ENCODE results near the gene SNX7.

Gene SNX7

DNA sequence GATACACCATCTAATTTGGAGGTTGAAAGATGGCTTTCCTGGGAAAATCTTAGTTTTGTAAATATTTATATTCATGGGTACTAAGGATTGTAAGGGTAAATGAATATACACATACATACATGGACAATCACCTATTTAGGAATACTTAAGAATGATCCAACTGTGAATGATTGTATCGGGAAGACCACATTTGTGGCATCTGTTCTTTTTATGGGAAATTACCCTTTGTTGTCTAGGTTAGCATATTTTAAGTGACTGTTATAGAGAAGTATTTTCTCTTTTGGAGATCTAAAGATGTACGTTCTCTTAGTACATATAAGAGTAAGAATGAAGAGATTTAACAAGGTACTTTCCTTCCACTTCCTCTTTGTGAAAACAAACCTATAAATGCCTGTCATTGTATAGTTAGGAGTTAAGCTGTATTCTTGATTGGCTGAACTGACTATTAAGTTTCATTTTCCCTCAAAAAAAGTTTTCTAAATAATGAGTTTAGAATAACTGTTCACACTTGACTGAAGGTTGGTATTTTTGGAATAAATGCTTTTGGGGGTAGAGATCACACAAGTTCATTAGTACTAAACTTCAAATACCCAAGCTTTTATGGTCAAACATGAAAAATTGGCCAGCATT, 26.7 kb downstream of the SNX7 start:
- TF ChIP-seq EZH2 (IDR thresholded peaks at IDR 0.05) (no peak), POLR2AphosphoS5 (IDR thresholded peaks at IDR 0.05; ENCODE audit: borderline replicate concordance, low read depth, low read length) (no peak), FOXP2 (optimal IDR thresholded peaks at IDR 0.05; ENCODE audit: control extremely low read depth, extremely low read length, insufficient read depth) (no peak)
- no peaks in the 10 kb centered on the region for H3K36me3 ChIP-seq (ENCODE audit: insufficient read depth, low read length)
- no peak overlapping the region for H3K27ac ChIP-seq
- DNase-seq (ENCODE audit: low read depth, low spot score): no peak
- no peaks in the 10 kb centered on the region for H3K9me3 ChIP-seq (ENCODE audit: low read depth, low read length)
- no peak overlapping the region for H3K4me3 ChIP-seq
- no peak overlapping the region for H3K9ac ChIP-seq (ENCODE audit: insufficient read length)

DNA sequence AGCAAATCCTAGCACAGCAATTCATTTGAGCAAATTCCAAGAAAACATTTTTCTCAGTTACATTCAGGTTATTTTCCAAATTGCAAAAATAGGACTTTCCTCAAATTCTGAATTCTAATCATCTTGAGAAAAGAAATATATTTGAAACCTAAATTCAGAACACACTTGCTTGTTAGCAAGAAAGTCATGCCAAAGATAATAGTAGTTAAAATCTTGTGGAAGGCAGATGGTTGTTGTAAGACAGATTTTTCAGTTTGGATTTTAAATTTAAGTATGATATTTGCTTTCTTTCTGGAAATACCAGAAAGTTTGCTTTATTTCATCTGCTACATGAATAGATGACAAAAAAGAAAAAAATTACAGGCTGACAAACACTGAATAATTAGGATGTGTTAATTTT, 29.1 kb downstream of the SNX7 start:
- H3K4me3 ChIP-seq: no peak overlapping the region
- TF ChIP-seq EZH2 (IDR thresholded peaks at IDR 0.05) (no peak), POLR2AphosphoS5 (IDR thresholded peaks at IDR 0.05; ENCODE audit: borderline replicate concordance, low read depth, low read length) (no peak), FOXP2 (optimal IDR thresholded peaks at IDR 0.05; ENCODE audit: control extremely low read depth, extremely low read length, insufficient read depth) (no peak)
- no peak overlapping the region for H3K9ac ChIP-seq (ENCODE audit: insufficient read length)
- no peaks in the 10 kb centered on the region for H3K9me3 ChIP-seq (ENCODE audit: low read depth, low read length)
- DNase-seq (ENCODE audit: low read depth, low spot score): no peak
- no peaks in the 10 kb centered on the region for H3K36me3 ChIP-seq (ENCODE audit: insufficient read depth, low read length)
- H3K27ac ChIP-seq: no peak overlapping the region

DNA sequence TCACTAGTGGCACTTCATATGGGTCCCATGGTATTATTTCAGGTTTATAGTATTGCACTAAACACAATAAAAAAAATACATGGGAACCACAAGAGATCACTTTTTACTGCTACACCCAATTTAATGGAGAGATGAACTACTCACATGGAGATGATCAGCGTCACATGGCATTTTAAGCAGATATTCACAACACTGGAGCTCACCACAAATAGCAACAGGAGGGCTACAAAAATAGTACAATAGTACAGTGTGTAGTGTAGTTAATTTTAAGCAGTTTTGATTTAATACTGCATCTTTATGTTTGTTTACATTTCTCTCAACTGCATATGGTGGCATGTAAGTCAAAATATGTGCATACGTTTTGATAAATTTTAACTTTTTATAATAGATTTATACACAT, 31.0 kb downstream of the SNX7 start:
- Histone ChIP-seq H3K27ac (no peak overlapping the region), H3K36me3 (ENCODE audit: insufficient read depth, low read length) (no peaks in the 10 kb centered on the region), H3K9ac (ENCODE audit: insufficient read length) (no peak overlapping the region), H3K4me3 (no peak overlapping the region), H3K9me3 (ENCODE audit: low read depth, low read length) (no peaks in the 10 kb centered on the region)
- DNase-seq (ENCODE audit: low read depth, low spot score): no peak
- TF ChIP-seq POLR2AphosphoS5 (IDR thresholded peaks at IDR 0.05; ENCODE audit: borderline replicate concordance, low read depth, low read length): no peak
- no peak for TF ChIP-seq EZH2 (IDR thresholded peaks at IDR 0.05)
- no peak for TF ChIP-seq FOXP2 (optimal IDR thresholded peaks at IDR 0.05; ENCODE audit: control extremely low read depth, extremely low read length, insufficient read depth)

DNA sequence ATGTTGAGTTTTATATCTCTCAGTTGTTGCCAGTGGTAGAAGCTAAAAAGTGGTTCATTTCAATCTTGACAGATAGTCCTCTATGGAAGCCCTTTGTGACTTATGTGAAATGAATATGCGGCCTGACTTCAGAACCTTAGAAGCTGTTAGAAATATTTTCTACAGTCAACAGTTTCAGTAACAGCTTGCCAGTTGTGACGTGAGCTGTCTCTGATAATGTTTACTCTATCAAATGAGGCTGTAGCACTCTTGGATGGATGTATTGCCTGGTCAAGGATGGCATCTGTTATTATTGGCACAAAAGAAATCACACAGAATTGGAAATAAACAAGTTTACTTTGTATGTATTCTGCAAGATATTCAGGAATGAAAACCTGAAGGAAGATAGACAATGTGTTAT, 31.9 kb downstream of the SNX7 start:
- Histone ChIP-seq H3K27ac (no peak overlapping the region), H3K9ac (ENCODE audit: insufficient read length) (no peak overlapping the region), H3K9me3 (ENCODE audit: low read depth, low read length) (no peaks in the 10 kb centered on the region), H3K36me3 (ENCODE audit: insufficient read depth, low read length) (no peaks in the 10 kb centered on the region), H3K4me3 (no peak overlapping the region)
- TF ChIP-seq EZH2 (IDR thresholded peaks at IDR 0.05) (no peak), POLR2AphosphoS5 (IDR thresholded peaks at IDR 0.05; ENCODE audit: borderline replicate concordance, low read depth, low read length) (no peak), FOXP2 (optimal IDR thresholded peaks at IDR 0.05; ENCODE audit: control extremely low read depth, extremely low read length, insufficient read depth) (no peak)
- no peak for DNase-seq (ENCODE audit: low read depth, low spot score)

DNA sequence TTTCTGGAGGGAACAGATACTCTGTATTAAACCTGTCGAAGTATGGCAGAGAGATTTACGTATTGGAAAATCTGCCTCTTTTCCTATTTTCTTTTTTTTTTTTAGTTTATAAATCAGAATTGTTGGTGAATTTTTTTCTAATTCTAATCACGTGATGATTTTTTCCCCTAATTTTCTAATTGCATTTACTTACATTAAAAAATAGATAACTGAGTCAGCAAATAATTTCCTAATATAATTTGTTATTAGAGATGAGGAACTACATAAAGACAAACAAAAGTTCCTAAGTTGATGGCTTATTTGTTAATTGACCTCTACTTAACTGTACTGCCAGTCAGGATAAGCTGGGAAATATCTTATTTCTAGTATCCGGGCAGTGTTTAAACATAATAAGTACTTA, 34.6 kb downstream of the SNX7 start:
- H3K9me3 ChIP-seq (ENCODE audit: low read depth, low read length): no peaks in the 10 kb centered on the region
- no peak overlapping the region for H3K4me3 ChIP-seq
- TF ChIP-seq EZH2 (IDR thresholded peaks at IDR 0.05) (no peak), POLR2AphosphoS5 (IDR thresholded peaks at IDR 0.05; ENCODE audit: borderline replicate concordance, low read depth, low read length) (no peak), FOXP2 (optimal IDR thresholded peaks at IDR 0.05; ENCODE audit: control extremely low read depth, extremely low read length, insufficient read depth) (no peak)
- no peaks in the 10 kb centered on the region for H3K36me3 ChIP-seq (ENCODE audit: insufficient read depth, low read length)
- H3K27ac ChIP-seq: no peak overlapping the region
- DNase-seq (ENCODE audit: low read depth, low spot score): no peak
- no peak overlapping the region for H3K9ac ChIP-seq (ENCODE audit: insufficient read length)

DNA sequence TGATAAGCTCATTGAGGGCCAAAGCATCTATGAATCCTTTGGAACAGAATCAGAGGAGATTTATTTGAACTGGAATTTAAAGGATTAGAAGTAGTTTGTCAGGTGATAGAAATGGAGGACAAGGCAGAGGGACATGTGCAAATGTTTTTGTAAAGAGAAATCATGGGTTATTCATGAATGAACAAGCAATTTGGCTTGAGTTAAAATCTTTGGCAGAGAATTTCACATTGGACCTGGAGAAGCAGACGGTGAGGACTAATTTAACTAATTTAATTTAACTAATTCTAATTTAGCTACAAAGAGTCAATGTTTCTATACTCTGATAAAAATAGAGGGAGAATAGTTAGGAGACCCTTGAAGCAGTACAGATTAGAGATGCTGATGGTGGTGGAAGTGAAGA, 36.3 kb downstream of the SNX7 start:
- Histone ChIP-seq H3K36me3 (ENCODE audit: insufficient read depth, low read length) (no peaks in the 10 kb centered on the region), H3K27ac (no peak overlapping the region), H3K9me3 (ENCODE audit: low read depth, low read length) (no peaks in the 10 kb centered on the region), H3K4me3 (no peak overlapping the region), H3K9ac (ENCODE audit: insufficient read length) (no peak overlapping the region)
- DNase-seq (ENCODE audit: low read depth, low spot score): no peak
- TF ChIP-seq POLR2AphosphoS5 (IDR thresholded peaks at IDR 0.05; ENCODE audit: borderline replicate concordance, low read depth, low read length) (no peak), FOXP2 (optimal IDR thresholded peaks at IDR 0.05; ENCODE audit: control extremely low read depth, extremely low read length, insufficient read depth) (no peak), EZH2 (IDR thresholded peaks at IDR 0.05) (no peak)

DNA sequence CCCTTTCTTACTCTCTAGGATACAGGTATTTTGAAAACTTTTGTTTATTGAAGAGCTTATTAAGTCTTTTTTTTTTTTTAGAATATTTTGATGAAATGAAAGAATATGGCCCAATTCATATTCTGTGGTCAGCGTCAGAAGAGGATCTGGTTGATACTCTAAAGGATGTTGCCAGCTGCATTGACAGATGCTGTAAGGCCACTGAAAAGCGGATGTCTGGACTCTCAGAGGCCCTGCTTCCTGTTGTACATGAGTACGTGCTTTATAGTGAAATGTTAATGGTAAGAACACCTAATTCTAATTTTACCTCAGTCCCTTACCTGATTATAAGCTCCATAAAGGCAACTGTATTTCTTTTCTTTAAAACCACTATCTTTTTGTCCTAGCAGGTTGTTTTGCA, 37.1 kb downstream of the SNX7 start:
- no peak overlapping the region for H3K4me3 ChIP-seq
- H3K9me3 ChIP-seq (ENCODE audit: low read depth, low read length): no peaks in the 10 kb centered on the region
- DNase-seq (ENCODE audit: low read depth, low spot score): no peak
- no peak overlapping the region for H3K9ac ChIP-seq (ENCODE audit: insufficient read length)
- no peak for TF ChIP-seq FOXP2 (optimal IDR thresholded peaks at IDR 0.05; ENCODE audit: control extremely low read depth, extremely low read length, insufficient read depth)
- TF ChIP-seq POLR2AphosphoS5 (IDR thresholded peaks at IDR 0.05; ENCODE audit: borderline replicate concordance, low read depth, low read length): no peak
- no peak overlapping the region for H3K27ac ChIP-seq
- H3K36me3 ChIP-seq (ENCODE audit: insufficient read depth, low read length): no peaks in the 10 kb centered on the region

DNA sequence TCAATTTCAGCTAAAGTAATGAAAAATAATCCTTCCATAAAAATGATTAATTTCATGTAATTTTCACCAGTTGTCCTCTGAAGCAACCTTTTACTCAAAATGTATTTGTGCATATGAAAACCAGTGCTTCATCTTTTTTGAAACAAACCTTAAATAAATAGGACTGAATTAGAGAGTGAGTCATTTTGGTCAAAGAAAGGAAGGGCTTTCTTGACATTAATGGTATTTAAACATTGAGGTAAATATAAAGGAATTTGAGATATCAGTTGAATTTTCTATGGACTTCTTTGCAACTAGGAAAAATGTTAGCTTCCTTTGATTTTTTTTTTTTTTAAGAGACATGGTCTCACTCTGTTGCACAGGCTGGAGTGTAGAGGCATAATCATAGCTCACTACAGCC, 38.7 kb downstream of the SNX7 start:
- Histone ChIP-seq H3K9me3 (ENCODE audit: low read depth, low read length) (no peaks in the 10 kb centered on the region), H3K9ac (ENCODE audit: insufficient read length) (no peak overlapping the region), H3K27ac (no peak overlapping the region), H3K4me3 (no peak overlapping the region), H3K36me3 (ENCODE audit: insufficient read depth, low read length) (no peaks in the 10 kb centered on the region)
- no peak for TF ChIP-seq POLR2AphosphoS5 (IDR thresholded peaks at IDR 0.05; ENCODE audit: borderline replicate concordance, low read depth, low read length)
- DNase-seq (ENCODE audit: low read depth, low spot score): no peak

DNA sequence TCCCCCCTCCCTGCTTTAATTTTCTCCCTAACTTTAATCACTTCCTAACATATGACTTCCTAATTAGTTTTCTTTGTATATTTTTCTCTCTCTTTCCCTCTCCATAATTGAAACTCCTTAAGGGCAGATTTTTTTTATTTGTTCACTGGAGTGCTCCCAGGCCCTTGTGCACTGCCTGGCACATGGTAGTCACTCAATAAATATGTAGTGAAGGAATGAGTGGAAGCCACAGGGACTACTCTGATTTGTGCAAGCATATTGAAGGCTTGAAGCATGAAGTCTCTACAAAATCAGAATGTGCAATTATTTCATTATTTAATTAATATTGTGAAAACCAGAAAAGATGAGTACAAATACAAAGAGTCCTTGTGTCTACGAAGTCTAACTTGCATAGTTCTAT, 41.5 kb downstream of the SNX7 start:
- Histone ChIP-seq H3K27ac (no peak overlapping the region), H3K4me3 (no peak overlapping the region), H3K9ac (ENCODE audit: insufficient read length) (no peak overlapping the region), H3K9me3 (ENCODE audit: low read depth, low read length) (no peaks in the 10 kb centered on the region), H3K36me3 (ENCODE audit: insufficient read depth, low read length) (no peaks in the 10 kb centered on the region)
- no peak for DNase-seq (ENCODE audit: low read depth, low spot score)
- TF ChIP-seq FOXP2 (optimal IDR thresholded peaks at IDR 0.05; ENCODE audit: control extremely low read depth, extremely low read length, insufficient read depth): no peak

All from SK-N-MC (cell line).